ENCODE results near the gene IFFO2. TPM values are rescaled to one million over a fixed set of nuclear protein-coding genes. Genes with fewer than 3 reads are reported as not detected.

Gene IFFO2
- total and polyA plus RNA-seq, 2 of the 13 experiments (the other 11 are each of a cell fraction or from before 2014, with no cell fraction given), result 7.3 to 16.7 TPM

DNA sequence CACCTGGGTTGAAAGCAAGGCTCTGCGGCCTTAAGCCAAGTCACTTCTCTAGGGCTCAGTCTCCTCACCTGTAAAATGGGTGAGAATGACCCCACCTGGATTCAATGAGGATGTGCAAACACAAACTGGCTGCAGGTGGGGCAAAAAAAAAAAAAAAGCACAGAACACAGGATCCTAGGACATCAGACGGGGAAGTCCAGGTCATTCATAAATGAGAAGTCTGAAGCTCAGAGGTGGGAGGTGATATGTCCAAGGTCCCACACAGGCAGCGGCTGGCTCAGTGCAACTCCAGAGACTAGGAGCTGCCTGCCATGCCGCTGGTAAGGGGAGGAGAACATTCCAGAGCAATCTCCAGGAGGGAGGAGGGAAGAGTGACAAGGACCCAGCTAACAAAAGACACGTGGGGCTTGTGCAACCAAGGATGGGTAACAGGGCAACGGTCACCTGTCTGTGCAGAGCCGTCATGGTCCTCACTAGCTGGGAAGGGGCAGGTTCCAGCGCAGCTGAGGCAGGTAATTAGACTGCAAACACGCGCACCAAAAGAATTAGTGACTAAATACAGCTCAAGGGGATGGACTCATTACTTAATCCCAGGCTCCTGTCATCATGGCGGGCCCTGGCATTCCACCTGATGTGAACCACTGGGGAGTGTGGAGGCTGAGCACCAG, 19.5 kb downstream of the IFFO2 start (continued):
- no peak for TF ChIP-seq ZNF790 (CRISPR knock-in tag; IDR thresholded peaks at IDR 0.05; ENCODE audit: borderline replicate concordance)
- no peak for TF ChIP-seq NR1H2 (CRISPR knock-in tag; IDR thresholded peaks at IDR 0.05; ENCODE audit: borderline replicate concordance, low read depth)
- no peak for TF ChIP-seq DR1 (CRISPR knock-in tag; IDR thresholded peaks at IDR 0.05)
- TF ChIP-seq ZNF782 (CRISPR knock-in tag; IDR thresholded peaks at IDR 0.05; ENCODE audit: borderline replicate concordance), result peak; percentile 28; the same call in 1 of the 2 replicates
- no peak for TF ChIP-seq PHF8 (CRISPR knock-in tag; IDR thresholded peaks at IDR 0.05)
- TF ChIP-seq MEIS2 (CRISPR knock-in tag; IDR thresholded peaks at IDR 0.05), result peak; percentile 63; the same call in 1 of the 2 replicates
- no peak for TF ChIP-seq ARID2 (CRISPR knock-in tag; IDR thresholded peaks at IDR 0.05; ENCODE audit: borderline replicate concordance)
- TF ChIP-seq, protein P1, sequence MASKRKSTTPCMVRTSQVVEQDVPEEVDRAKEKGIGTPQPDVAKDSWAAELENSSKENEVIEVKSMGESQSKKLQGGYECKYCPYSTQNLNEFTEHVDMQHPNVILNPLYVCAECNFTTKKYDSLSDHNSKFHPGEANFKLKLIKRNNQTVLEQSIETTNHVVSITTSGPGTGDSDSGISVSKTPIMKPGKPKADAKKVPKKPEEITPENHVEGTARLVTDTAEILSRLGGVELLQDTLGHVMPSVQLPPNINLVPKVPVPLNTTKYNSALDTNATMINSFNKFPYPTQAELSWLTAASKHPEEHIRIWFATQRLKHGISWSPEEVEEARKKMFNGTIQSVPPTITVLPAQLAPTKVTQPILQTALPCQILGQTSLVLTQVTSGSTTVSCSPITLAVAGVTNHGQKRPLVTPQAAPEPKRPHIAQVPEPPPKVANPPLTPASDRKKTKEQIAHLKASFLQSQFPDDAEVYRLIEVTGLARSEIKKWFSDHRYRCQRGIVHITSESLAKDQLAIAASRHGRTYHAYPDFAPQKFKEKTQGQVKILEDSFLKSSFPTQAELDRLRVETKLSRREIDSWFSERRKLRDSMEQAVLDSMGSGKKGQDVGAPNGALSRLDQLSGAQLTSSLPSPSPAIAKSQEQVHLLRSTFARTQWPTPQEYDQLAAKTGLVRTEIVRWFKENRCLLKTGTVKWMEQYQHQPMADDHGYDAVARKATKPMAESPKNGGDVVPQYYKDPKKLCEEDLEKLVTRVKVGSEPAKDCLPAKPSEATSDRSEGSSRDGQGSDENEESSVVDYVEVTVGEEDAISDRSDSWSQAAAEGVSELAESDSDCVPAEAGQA (IDR thresholded peaks at IDR 0.05; ENCODE audit: low read depth), result no peak
- TF ChIP-seq, protein P1 (CRISPR knock-in tag; IDR thresholded peaks at IDR 0.05; ENCODE audit: borderline replicate concordance), result no peak
- TF ChIP-seq, protein P2, sequence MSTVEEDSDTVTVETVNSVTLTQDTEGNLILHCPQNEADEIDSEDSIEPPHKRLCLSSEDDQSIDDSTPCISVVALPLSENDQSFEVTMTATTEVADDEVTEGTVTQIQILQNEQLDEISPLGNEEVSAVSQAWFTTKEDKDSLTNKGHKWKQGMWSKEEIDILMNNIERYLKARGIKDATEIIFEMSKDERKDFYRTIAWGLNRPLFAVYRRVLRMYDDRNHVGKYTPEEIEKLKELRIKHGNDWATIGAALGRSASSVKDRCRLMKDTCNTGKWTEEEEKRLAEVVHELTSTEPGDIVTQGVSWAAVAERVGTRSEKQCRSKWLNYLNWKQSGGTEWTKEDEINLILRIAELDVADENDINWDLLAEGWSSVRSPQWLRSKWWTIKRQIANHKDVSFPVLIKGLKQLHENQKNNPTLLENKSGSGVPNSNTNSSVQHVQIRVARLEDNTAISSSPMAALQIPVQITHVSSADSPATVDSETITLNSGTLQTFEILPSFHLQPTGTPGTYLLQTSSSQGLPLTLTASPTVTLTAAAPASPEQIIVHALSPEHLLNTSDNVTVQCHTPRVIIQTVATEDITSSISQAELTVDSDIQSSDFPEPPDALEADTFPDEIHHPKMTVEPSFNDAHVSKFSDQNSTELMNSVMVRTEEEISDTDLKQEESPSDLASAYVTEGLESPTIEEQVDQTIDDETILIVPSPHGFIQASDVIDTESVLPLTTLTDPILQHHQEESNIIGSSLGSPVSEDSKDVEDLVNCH (CRISPR knock-in tag; IDR thresholded peaks at IDR 0.05), result no peak
- TF ChIP-seq, protein P3, sequence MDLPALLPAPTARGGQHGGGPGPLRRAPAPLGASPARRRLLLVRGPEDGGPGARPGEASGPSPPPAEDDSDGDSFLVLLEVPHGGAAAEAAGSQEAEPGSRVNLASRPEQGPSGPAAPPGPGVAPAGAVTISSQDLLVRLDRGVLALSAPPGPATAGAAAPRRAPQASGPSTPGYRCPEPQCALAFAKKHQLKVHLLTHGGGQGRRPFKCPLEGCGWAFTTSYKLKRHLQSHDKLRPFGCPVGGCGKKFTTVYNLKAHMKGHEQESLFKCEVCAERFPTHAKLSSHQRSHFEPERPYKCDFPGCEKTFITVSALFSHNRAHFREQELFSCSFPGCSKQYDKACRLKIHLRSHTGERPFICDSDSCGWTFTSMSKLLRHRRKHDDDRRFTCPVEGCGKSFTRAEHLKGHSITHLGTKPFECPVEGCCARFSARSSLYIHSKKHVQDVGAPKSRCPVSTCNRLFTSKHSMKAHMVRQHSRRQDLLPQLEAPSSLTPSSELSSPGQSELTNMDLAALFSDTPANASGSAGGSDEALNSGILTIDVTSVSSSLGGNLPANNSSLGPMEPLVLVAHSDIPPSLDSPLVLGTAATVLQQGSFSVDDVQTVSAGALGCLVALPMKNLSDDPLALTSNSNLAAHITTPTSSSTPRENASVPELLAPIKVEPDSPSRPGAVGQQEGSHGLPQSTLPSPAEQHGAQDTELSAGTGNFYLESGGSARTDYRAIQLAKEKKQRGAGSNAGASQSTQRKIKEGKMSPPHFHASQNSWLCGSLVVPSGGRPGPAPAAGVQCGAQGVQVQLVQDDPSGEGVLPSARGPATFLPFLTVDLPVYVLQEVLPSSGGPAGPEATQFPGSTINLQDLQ (CRISPR knock-in tag; IDR thresholded peaks at IDR 0.05), result no peak
